ENCODE results near the gene VRK1. TPM values are rescaled to one million over a fixed set of nuclear protein-coding genes. Genes with fewer than 3 reads are reported as not detected.

VRK1 gene
- total and polyA plus RNA-seq, 10 of the 15 experiments (the other 5 are each of a cell fraction or from before 2014, with no cell fraction given), result 50.9 to 137 (median 84.7) TPM

GRCh38 chr14:96781371-96781770 lies 15.8 kb upstream of the VRK1 start:
- ChIA-PET POLR2A (no interaction called here), RAD21 (ENCODE audit: unreplicated experiment) (no interaction called here), SMC1A (ENCODE audit: uncharacterized antibody, unreplicated experiment) (no interaction called here), CTCF (interaction anchor here (1.1 kb wide), 1 partner anchor 72 kb away, joined by 4 read pairs; no protein-coding TSS in a partner anchor)
- DNase-seq (ENCODE audit: low read depth, low spot score) (no peak), FAIRE-seq (no peak), ATAC-seq (no peak)
- no peaks in the 10 kb centered on the region for H4K20me1 ChIP-seq (ENCODE audit: control insufficient read depth, insufficient read depth)
- no peak overlapping the region for H3K27ac ChIP-seq (ENCODE audit: control insufficient read depth, insufficient read depth)
- no peak overlapping the region for H3K4me2 ChIP-seq (ENCODE audit: control insufficient read depth, insufficient read depth)
- 46% methylated on average over 3 of the region's 3 CpGs for WGBS (ENCODE audit: insufficient coverage, insufficient replicate concordance, low lambda C conversion rate, missing lambda C conversion rate)
- no peaks in the 10 kb centered on the region for H3K36me3 ChIP-seq (ENCODE audit: control insufficient read depth in 2 of 2, insufficient read depth in 2 of 2, low read length in 1 of 2)
- H2AFZ ChIP-seq (ENCODE audit: control insufficient read depth, low read depth, low read length), result no peak overlapping the region
- no peaks in the 10 kb centered on the region for H3K9me3 ChIP-seq (replicated peaks; ENCODE audit: control insufficient read depth, insufficient read depth, low read length)
- H3K79me2 ChIP-seq (ENCODE audit: control insufficient read depth, insufficient read depth, low read length), result no peaks in the 10 kb centered on the region
- intact Hi-C loops (cut with micrococcal nuclease; ENCODE audit: unreplicated experiment), result no loop called here
- TF ChIP-seq CHD4 (IDR thresholded peaks at IDR 0.05) (no peak), FOS (IDR thresholded peaks at IDR 0.05; ENCODE audit: borderline replicate concordance, extremely low read depth, insufficient read length) (no peak)
- TF ChIP-seq, protein P1, sequence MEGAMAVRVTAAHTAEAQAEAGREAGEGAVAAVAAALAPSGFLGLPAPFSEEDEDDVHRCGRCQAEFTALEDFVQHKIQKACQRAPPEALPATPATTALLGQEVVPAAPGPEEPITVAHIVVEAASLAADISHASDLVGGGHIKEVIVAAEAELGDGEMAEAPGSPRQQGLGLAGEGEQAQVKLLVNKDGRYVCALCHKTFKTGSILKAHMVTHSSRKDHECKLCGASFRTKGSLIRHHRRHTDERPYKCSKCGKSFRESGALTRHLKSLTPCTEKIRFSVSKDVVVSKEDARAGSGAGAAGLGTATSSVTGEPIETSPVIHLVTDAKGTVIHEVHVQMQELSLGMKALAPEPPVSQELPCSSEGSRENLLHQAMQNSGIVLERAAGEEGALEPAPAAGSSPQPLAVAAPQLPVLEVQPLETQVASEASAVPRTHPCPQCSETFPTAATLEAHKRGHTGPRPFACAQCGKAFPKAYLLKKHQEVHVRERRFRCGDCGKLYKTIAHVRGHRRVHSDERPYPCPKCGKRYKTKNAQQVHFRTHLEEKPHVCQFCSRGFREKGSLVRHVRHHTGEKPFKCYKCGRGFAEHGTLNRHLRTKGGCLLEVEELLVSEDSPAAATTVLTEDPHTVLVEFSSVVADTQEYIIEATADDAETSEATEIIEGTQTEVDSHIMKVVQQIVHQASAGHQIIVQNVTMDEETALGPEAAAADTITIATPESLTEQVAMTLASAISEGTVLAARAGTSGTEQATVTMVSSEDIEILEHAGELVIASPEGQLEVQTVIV (IDR thresholded peaks at IDR 0.05; ENCODE audit: borderline replicate concordance, partially characterized antibody), result no peak
- in situ Hi-C loops (cut with MboI), result no loop called here
- no TSS peak for BruUV-seq (replicated peaks)
- no peak overlapping the region for H3K4me3 ChIP-seq
- H3K9ac ChIP-seq (ENCODE audit: control insufficient read depth, insufficient read depth, low read length), result no peak overlapping the region
- H3K4me1 ChIP-seq (ENCODE audit: control insufficient read depth, insufficient read depth, low read length), result no peaks in the 10 kb centered on the region
- no peaks in the 10 kb centered on the region; a peak in 1 of 4 replicates for H3K27me3 ChIP-seq (replicated peaks in 1 of 2; ENCODE audit: control insufficient read depth in 2 of 2, insufficient read depth in 2 of 2, low read length in 1 of 2)

DNA sequence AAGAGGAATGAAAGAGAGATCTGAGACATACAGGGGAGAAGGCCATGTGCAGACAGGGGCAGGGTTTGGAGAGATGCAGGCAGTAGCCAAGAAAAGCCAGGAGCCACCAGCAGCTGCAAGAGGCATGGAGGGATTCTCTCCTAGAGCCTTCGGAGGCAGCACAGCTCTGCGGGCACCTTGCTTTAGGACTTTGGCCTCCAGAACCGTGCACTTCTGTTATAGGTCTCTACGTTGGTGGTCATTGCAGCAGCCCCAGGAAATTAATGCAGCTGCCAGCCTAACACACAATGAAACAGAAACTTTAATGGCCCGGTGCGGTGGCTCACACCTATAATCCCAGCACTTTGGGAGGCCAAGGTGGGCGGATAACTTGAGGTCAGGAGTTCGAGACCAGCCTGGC lies 14.7 kb upstream of the VRK1 start:
- intact Hi-C loops (cut with micrococcal nuclease; ENCODE audit: unreplicated experiment) (no loop called here), in situ Hi-C loops (cut with MboI) (no loop called here)
- FAIRE-seq, result no peak
- RAD21 ChIA-PET (ENCODE audit: unreplicated experiment), result no interaction called here
- no peak for ATAC-seq
- Histone ChIP-seq H4K20me1 (ENCODE audit: control insufficient read depth, insufficient read depth) (no peaks in the 10 kb centered on the region), H3K4me1 (ENCODE audit: control insufficient read depth, insufficient read depth, low read length) (no peaks in the 10 kb centered on the region), H3K4me3 (no peak overlapping the region), H3K9me3 (replicated peaks; ENCODE audit: control insufficient read depth, insufficient read depth, low read length) (no peaks in the 10 kb centered on the region), H3K27me3 (replicated peaks in 1 of 2; ENCODE audit: control insufficient read depth in 2 of 2, insufficient read depth in 2 of 2, low read length in 1 of 2) (peaks cover 0 to 2% of the 10 kb centered on the region in 2 experiments; a peak in 1 of 4 replicates), H3K79me2 (ENCODE audit: control insufficient read depth, insufficient read depth, low read length) (no peaks in the 10 kb centered on the region), H3K4me2 (ENCODE audit: control insufficient read depth, insufficient read depth) (no peak overlapping the region), H3K9ac (ENCODE audit: control insufficient read depth, insufficient read depth, low read length) (no peak overlapping the region), H3K36me3 (ENCODE audit: control insufficient read depth in 2 of 2, insufficient read depth in 2 of 2, low read length in 1 of 2) (no peaks in the 10 kb centered on the region), H3K27ac (ENCODE audit: control insufficient read depth, insufficient read depth) (no peak overlapping the region), H2AFZ (ENCODE audit: control insufficient read depth, low read depth, low read length) (no peak overlapping the region)
- TF ChIP-seq FOXK2 (IDR thresholded peaks at IDR 0.05) (no peak), BMI1 (IDR thresholded peaks at IDR 0.05; ENCODE audit: borderline replicate concordance) (no peak)
- TF ChIP-seq, protein P2, sequence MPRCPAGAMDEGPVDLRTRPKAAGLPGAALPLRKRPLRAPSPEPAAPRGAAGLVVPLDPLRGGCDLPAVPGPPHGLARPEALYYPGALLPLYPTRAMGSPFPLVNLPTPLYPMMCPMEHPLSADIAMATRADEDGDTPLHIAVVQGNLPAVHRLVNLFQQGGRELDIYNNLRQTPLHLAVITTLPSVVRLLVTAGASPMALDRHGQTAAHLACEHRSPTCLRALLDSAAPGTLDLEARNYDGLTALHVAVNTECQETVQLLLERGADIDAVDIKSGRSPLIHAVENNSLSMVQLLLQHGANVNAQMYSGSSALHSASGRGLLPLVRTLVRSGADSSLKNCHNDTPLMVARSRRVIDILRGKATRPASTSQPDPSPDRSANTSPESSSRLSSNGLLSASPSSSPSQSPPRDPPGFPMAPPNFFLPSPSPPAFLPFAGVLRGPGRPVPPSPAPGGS (IDR thresholded peaks at IDR 0.05; ENCODE audit: borderline replicate concordance, insufficient read depth, low read depth, low read length, poor library complexity, severe bottlenecking), result no peak
- POLR2A ChIA-PET, result no interaction called here
- DNase-seq (ENCODE audit: low read depth, low spot score), result no peak
- SMC1A ChIA-PET (ENCODE audit: uncharacterized antibody, unreplicated experiment), result no interaction called here
- CTCF ChIA-PET, result interaction anchor here (1.3 kb wide), 1 partner anchor 70 kb away, joined by 3 read pairs; no protein-coding TSS in a partner anchor
- WGBS (ENCODE audit: insufficient coverage, insufficient replicate concordance, low lambda C conversion rate, missing lambda C conversion rate), result 44% methylated on average over 8 of the region's 8 CpGs
- no TSS peak for BruUV-seq (replicated peaks)

All from GM12878 (cell line).